Endothelial cell of umbilical vein (primary cell): Measurements from ENCODE around the gene FRMD4A. TPM values are rescaled to one million over a fixed set of nuclear protein-coding genes. Genes with fewer than 3 reads are reported as not detected.

ENCODE experiments used
- BruUV-seq: library from RNA; stranded (reverse); fragments of 400-500 nt; replicated peaks from 2 replicates; lab custom pipeline; 2021; lab: Mats Ljungman, UMichigan
- CTCF ChIA-PET: fragments of 300-600, 350-600 bp; sonication (Branson Sonifier 250); formaldehyde crosslinking; loops from one replicate; lab custom pipeline; 2021; ENCODE audit warnings: antibody characterized with exemption, inconsistent platforms; lab: Charles Lee
- POLR2A ChIA-PET: fragments of 300-600, 350-600 bp; sonication (Branson Sonifier 250); formaldehyde crosslinking; loops from one replicate; lab custom pipeline; 2021; ENCODE audit warnings: antibody characterized with exemption, inconsistent platforms; lab: Charles Lee
- DNase-seq: peaks from one replicate; pipeline ENCODE4 v3.0.0-alpha.2; 2011; ENCODE audit warnings: low read depth, low spot score
- FAIRE-seq: peaks from 2 replicates; lab custom pipeline; 2011; peaks lifted over from hg19 to GRCh38; lab: Jason Lieb, UNC
- H2AFZ ChIP-seq: 2 replicates; pipeline ENCODE4 v1.6.0; 2012; ENCODE audit warnings: low read depth, low read length, control low read depth, inconsistent platforms
- H3K27ac ChIP-seq: 2 replicates; pipeline ENCODE4 v1.5.1; 2011; ENCODE audit warnings: low read depth, mild to moderate bottlenecking, control low read depth, low read length, moderate library complexity; ENCODE audit not compliant: insufficient read depth
- H3K27me3 ChIP-seq, 2 experiments: 2 replicates each; pipeline versions ENCODE4 v1.6.0 to v1.6.1; 2011; ENCODE audit warnings: low read length in 2 of 2, mixed read lengths in 1 of 2; ENCODE audit not compliant: control insufficient read depth in 2 of 2, insufficient read depth in 2 of 2
- H3K36me3 ChIP-seq, 2 experiments: 2 replicates in 1 of 2; 3 replicates in 1 of 2; pipeline ENCODE4 v1.5.1; 2011; ENCODE audit warnings: low read length in 2 of 2, mild to moderate bottlenecking in 1 of 2, moderate library complexity in 1 of 2; ENCODE audit not compliant: control insufficient read depth in 2 of 2, insufficient read depth in 2 of 2; ENCODE audit errors: extremely low read depth in 1 of 2
- H3K4me1 ChIP-seq: 3 replicates; pipeline ENCODE4 v1.5.1; 2011; ENCODE audit warnings: mild to moderate bottlenecking, low read length; ENCODE audit not compliant: control insufficient read depth, insufficient read depth; ENCODE audit errors: extremely low read depth
- H3K4me2 ChIP-seq: 2 replicates; pipeline ENCODE4 v1.6.1; 2011; ENCODE audit warnings: low read length, control low read depth, mixed read lengths; ENCODE audit not compliant: insufficient read depth
- H3K4me3 ChIP-seq, 3 experiments: fragments of 200-600 bp in 1 of 3; sonication (generic), shearing (Covaris generic) in 1 of 3; replicated peaks in 1 of 3; 2 replicates each; pipeline ENCODE4 v1.5.1; 2011 to 2016; ENCODE audit warnings: control low read depth in 3 of 3, low read length in 3 of 3, mild to moderate bottlenecking in 2 of 3, inconsistent platforms in 1 of 3, low read depth in 1 of 3, moderate library complexity in 1 of 3; ENCODE audit not compliant: insufficient read depth in 1 of 3
- H3K79me2 ChIP-seq: 2 replicates; pipeline ENCODE4 v1.6.0; 2012; ENCODE audit warnings: low read length, inconsistent platforms; ENCODE audit not compliant: control insufficient read depth, insufficient read depth
- H3K9ac ChIP-seq: replicated peaks from 2 replicates; pipeline ENCODE3; 2011; ENCODE audit warnings: low read length, control low read depth; ENCODE audit not compliant: insufficient read depth; ENCODE audit errors: extremely low read depth
- H3K9me1 ChIP-seq: replicated peaks from 3 replicates; pipeline ENCODE4 v1.6.0; 2011; ENCODE audit warnings: mild to moderate bottlenecking, low read length; ENCODE audit not compliant: control insufficient read depth, insufficient read depth; ENCODE audit errors: extremely low read depth
- H3K9me3 ChIP-seq: replicated peaks from 2 replicates; pipeline ENCODE4 v1.5.1; 2012; ENCODE audit warnings: low read length, inconsistent platforms; ENCODE audit not compliant: control insufficient read depth, insufficient read depth
- H4K20me1 ChIP-seq: replicated peaks from 2 replicates; pipeline ENCODE3; 2011; ENCODE audit warnings: mild to moderate bottlenecking, low read length; ENCODE audit not compliant: control insufficient read depth, insufficient read depth; ENCODE audit errors: extremely low read depth
- EZH2 ChIP-seq: IDR thresholded peaks from 2 replicates; pipeline ENCODE4 v1.6.1; 2012; ENCODE audit warnings: borderline replicate concordance, low read depth, mild to moderate bottlenecking, moderate library complexity, low read length, inconsistent platforms; ENCODE audit not compliant: severe bottlenecking
- FOS ChIP-seq: IDR thresholded peaks from 2 replicates; pipeline ENCODE4 v1.6.1; 2011; ENCODE audit warnings: mild to moderate bottlenecking, low read length, moderate library complexity, borderline replicate concordance; ENCODE audit not compliant: insufficient read depth
- GATA2 ChIP-seq: IDR thresholded peaks from 2 replicates; pipeline ENCODE4 v1.7.0; 2011; ENCODE audit warnings: low read depth, mild to moderate bottlenecking, moderate library complexity, mixed read lengths, low read length; ENCODE audit not compliant: insufficient read length, insufficient read depth
- JUN ChIP-seq: IDR thresholded peaks from 2 replicates; pipeline ENCODE4 v1.6.1; 2011; ENCODE audit warnings: borderline replicate concordance, low read depth; ENCODE audit not compliant: insufficient read length, insufficient read depth
- MYC ChIP-seq: IDR thresholded peaks from one replicate; pipeline ENCODE4 v1.6.1; 2011; ENCODE audit warnings: mild to moderate bottlenecking, low read depth, low read length
- POLR2A ChIP-seq: IDR thresholded peaks from 2 replicates; pipeline ENCODE4 v1.6.1; 2012; ENCODE audit warnings: low read depth, mild to moderate bottlenecking, control low read depth, low read length
- POLR2AphosphoS5 ChIP-seq: IDR thresholded peaks from 2 replicates; pipeline ENCODE4 v1.6.1; 2012; ENCODE audit warnings: low read depth, mild to moderate bottlenecking, control low read depth, low read length, moderate library complexity; ENCODE audit not compliant: insufficient read depth
- dilution Hi-C: fragments of 300-500 bp; cut with MboI; formaldehyde crosslinking; loops from one replicate; pipeline ENCODE4 v1.15.0; 2019; ENCODE audit warnings: low sequenced_read_pairs; ENCODE audit not compliant: extremely low pct_ligation_motif_present
- intact Hi-C: fragments of 100-400 bp; cut with micrococcal nuclease; formaldehyde crosslinking; loops from one replicate; pipeline ENCODE4 v1.10.0; 2022
- polyA plus RNA-seq, 4 experiments: library from polyadenylated mRNA; depleted of rRNA in 3 of 4; stranded (reverse) in 3 of 4; unstranded in 1 of 4; fragments of >200 nt; gene quantifications; 2 replicates each; pipeline versions ENCODE4 v1.2.1 to v1.2.3, GENCODE V29; 2011 to 2012; ENCODE audit warnings: missing spikeins in 1 of 4
- total RNA-seq: library from RNA; stranded (reverse); gene quantifications from 2 replicates; pipeline ENCODE4 v1.2.3, GENCODE V29; 2021
- TF ChIP-seq, protein P1 (sequence below): IDR thresholded peaks from 2 replicates; pipeline ENCODE4 v1.6.1; 2011; ENCODE audit not compliant: insufficient read depth, insufficient read length
- TF ChIP-seq, protein P2 (sequence below), 2 donors: IDR thresholded peaks; 1 replicate in 1 of 2; 2 replicates in 1 of 2; pipeline ENCODE4 v1.5.1; 2011; ENCODE audit warnings: low read length in 2 of 2, mild to moderate bottlenecking in 2 of 2, moderate library complexity in 2 of 2, control low read depth in 1 of 2, inconsistent platforms in 1 of 2, low read depth in 1 of 2; ENCODE audit not compliant: insufficient read depth in 1 of 2; ENCODE audit errors: extremely low read depth in 1 of 2

FRMD4A gene
- total and polyA plus RNA-seq, 2 donors (not counting 3 experiments of a cell fraction or from before 2014, with no cell fraction given) = 123 to 148 TPM

DNA sequence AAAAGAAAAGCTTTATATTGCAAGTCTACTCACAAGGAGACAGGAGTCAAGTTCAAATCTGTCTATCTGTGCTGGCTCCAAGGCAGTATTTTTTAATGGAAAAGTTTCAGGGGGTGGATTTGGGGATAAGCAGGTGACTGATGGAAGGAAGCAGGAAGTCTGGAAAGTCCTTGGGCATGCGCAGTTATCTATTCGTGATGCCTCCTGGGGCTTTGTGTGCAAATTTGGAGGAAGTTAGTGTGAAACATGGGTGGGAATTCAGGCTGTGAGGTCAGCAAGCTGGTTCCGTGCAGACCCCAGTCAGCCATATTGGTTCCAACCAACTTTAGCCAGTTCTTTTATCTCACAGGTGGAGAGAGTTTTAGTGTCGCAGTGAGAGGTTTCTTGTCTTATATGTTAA, 140.0 kb downstream of the FRMD4A start:
- H3K9me1 ChIP-seq = no peaks in the 10 kb centered on the region
- H3K27ac ChIP-seq = no peak overlapping the region
- no peak overlapping the region for H3K9ac ChIP-seq
- no peaks in the 10 kb centered on the region for H3K79me2 ChIP-seq
- no peak overlapping the region for H2AFZ ChIP-seq
- no peak for TF ChIP-seq POLR2AphosphoS5
- no peak for TF ChIP-seq EZH2
- TF ChIP-seq POLR2A = no peak
- TF ChIP-seq FOS = no peak
- TF ChIP-seq, protein P1, sequence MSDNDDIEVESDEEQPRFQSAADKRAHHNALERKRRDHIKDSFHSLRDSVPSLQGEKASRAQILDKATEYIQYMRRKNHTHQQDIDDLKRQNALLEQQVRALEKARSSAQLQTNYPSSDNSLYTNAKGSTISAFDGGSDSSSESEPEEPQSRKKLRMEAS = no peak
- TF ChIP-seq, protein P2, sequence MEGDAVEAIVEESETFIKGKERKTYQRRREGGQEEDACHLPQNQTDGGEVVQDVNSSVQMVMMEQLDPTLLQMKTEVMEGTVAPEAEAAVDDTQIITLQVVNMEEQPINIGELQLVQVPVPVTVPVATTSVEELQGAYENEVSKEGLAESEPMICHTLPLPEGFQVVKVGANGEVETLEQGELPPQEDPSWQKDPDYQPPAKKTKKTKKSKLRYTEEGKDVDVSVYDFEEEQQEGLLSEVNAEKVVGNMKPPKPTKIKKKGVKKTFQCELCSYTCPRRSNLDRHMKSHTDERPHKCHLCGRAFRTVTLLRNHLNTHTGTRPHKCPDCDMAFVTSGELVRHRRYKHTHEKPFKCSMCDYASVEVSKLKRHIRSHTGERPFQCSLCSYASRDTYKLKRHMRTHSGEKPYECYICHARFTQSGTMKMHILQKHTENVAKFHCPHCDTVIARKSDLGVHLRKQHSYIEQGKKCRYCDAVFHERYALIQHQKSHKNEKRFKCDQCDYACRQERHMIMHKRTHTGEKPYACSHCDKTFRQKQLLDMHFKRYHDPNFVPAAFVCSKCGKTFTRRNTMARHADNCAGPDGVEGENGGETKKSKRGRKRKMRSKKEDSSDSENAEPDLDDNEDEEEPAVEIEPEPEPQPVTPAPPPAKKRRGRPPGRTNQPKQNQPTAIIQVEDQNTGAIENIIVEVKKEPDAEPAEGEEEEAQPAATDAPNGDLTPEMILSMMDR (IDR thresholded peaks at IDR 0.05; ENCODE audit: extremely low read depth in 1 of 2, insufficient read depth in 1 of 2, low read depth in 1 of 2, low read length in 2 of 2) = no peak
- no peak for TF ChIP-seq MYC
- TF ChIP-seq JUN = no peak
- TF ChIP-seq GATA2 = no peak
- H3K36me3 ChIP-seq = no peaks in the 10 kb centered on the region
- POLR2A ChIA-PET = no interaction called here
- dilution Hi-C loops (no loop called here), intact Hi-C loops (no loop called here)
- CTCF ChIA-PET = interaction anchor here (1.0 kb wide), 1 partner anchor 10 kb away, joined by 3 read pairs; no protein-coding TSS in a partner anchor
- H3K4me1 ChIP-seq = no peaks in the 10 kb centered on the region
- H3K4me2 ChIP-seq = no peak overlapping the region
- DNase-seq = no peak
- peaks cover 15 to 42% of the 10 kb centered on the region in 2 experiments for H3K27me3 ChIP-seq
- no peak for FAIRE-seq
- no peak overlapping the region for H3K4me3 ChIP-seq
- H3K9me3 ChIP-seq = no peaks in the 10 kb centered on the region
- no peaks in the 10 kb centered on the region for H4K20me1 ChIP-seq
- no TSS peak for BruUV-seq
